Right ventricle myocardium superior (tissue), 1 donor: ENCODE results near the gene PRKRIP1. TPM values are rescaled to one million over a fixed set of nuclear protein-coding genes. Genes with fewer than 3 reads are reported as not detected.
A peak's percentile ranks its signal among the peaks of the same experiment; 100 is the strongest.

Experiments used
- ATAC-seq: fragments of 200-7000 bp; cut with Tn5 transposase; one replicate; pipeline ENCODE4 v1.9.1; 2020; ENCODE audit warnings: mild to moderate bottlenecking; ENCODE audit not compliant: poor library complexity
- DNase-seq: peaks from one replicate; pipeline ENCODE4 v3.0.0-alpha.2; 2020
- intact Hi-C: fragments of 100-400 bp; cut with DNase I; formaldehyde crosslinking; loops from one replicate; pipeline ENCODE4 v1.11.2; 2022
- total RNA-seq: library from RNA; stranded (reverse); fragmentation: NEBNext Ultra II Directional; extraction: Animal tissue kit (Norgen Biotek cat#: 25700); gene quantifications from one replicate; pipeline ENCODE4 v1.2.1, GENCODE V29; 2021
- donor health status: DM: no; HTN: yes; CAD: no; lungs with severe emphysema.

Gene PRKRIP1
- total RNA-seq, 1 donor from 2014 or later: 9.8 TPM

DNA sequence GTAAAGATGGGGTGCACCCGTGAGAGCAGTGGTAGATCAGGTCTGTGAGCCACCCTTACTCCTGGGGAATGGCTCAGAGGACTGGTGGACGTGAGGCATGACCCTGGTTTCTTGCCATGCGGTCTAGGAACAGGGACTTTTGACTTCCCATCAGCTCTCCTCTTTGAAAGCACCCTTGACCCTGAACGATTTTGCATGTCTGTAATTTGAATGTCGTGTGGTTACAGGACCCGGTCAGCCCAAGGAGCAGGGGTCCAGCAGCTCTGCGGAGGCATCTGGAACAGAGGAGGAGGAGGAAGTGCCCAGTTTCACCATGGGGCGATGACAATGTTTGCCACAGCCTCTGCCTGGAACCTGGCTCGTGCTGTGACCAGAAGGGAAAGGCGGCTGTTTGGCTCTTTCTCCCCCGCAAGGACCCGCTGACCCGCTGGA, 28.6 kb downstream of the PRKRIP1 start:
- ATAC-seq (no peak), DNase-seq (peak; percentile 43)
- intact Hi-C loops: no loop called here

DNA sequence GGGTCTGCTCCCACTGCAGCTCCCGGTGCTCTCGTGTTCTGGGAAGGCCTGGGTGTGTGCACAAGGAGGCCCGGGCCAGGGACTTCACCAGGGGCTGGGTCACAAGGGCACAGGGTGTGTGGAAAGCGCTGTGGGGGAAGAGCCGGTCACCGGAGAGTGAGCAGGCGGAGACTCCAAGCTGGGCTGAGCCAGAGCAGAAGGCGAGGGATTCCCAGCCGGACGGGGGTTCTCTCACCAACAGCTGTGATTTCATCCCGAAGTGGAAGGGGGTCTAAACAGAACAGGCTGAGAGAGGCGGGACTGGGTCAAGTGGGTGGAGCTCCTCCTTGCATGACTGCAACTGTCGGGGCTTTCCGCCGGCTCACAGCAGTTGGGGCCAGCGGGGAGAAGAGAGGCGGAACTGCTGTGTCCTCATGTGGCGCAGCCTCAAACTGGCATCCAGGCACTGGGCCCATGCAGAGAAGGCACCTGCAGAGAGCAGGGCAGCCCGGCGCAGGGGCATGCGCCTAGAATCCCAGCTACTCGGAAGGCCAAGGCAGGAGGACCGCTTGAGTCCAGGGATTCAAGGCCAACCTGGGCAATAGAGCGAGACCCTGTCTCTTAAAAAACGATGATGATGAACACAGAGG, 29.6 kb downstream of the PRKRIP1 start:
- intact Hi-C loops: no loop called here
- DNase-seq (peak; percentile 72), ATAC-seq (peak; percentile 55)

DNA sequence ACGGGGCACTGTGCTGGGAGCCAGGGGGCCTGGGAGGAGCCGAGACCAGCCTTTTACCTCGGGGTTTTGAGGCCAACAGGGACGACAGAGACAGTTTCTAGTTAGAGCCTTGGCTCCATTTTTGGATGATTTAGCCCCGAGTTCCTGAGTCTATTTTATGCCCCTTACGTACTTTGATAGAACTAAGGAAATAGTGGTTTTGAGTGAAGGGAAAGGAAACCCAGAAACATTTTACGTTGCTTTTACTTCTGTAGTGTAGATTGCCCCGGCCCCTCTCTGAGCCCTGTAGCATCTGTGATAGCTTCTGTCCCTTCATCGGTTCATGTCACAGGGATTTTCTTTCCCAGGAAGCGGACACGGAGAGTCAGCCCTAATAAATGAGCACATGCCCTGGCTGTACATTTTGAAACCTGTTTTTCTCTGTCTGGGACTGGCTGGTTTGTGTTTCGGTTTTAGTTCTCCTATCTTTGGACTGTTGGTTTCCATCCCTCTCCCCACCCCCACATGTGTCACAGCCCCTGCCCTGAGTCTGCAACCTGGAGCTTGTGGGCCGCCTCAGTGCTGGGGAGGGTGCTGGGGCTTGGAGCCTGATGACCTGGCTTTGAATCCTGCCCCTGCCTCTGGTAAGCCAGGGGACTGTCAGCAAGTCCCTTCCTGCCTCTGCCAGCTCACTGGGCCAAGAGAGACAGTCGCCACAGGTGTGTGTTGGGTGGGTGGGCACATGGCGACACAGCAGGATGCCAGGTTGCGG, 30.3 kb downstream of the PRKRIP1 start:
- peak; percentile 51 for DNase-seq
- intact Hi-C loops: no loop called here
- peak; percentile 37 for ATAC-seq

DNA sequence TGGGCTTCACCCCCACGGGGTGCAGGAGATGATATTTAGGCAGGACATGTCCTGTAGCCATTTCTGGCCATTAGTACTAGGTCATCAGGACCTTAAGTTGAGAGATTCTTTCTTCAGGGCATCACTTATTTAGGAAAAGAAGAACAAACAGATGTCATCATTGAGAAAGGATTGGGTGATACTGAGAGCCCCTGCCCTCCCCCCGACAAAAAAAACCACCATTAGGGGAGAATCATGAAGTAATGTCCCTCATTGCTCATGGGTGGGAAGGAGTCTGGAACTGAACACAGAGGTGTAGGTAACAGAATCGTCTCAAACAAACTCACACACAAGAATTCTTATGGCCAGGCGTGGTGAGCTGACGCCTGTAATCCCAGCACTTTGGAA, 30.8 kb downstream of the PRKRIP1 start:
- no peak for ATAC-seq
- intact Hi-C loops: no loop called here

DNA sequence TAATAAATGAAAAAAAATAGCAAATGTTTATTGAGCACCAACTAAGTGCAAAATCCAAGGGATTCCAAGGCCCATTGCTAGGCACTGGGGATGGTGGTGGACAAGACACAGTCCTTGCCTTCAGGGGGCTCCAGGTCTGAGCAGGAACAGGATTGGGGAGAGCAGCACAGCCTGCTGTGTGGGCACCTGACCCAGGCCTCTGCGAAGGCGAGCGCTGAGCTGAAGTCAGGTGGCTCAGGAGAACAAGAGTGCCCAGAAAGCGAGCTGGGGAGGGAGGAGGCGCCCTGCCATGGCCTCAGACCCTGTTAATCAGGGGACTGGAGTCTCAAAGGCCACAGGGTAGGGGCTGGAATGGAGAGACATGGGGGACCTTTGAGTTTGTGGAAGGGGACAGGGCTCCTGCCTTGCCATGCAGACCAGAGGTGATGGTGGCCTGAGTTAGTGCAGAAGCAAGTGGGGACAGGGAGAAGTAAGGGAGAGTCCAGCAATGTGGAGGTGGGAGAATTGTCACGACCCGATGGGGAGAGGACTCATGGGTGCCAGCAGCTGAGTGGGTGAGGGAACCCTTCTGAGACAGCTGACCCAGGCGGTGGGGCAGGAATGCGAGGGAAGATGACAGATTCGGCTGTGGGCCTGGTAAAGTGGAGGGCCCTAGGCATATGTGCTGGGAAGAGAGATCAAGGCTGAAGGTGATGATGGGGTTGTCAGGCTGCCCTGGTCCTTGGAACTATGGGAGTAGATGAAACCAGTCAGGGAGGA, 33.2 kb downstream of the PRKRIP1 start:
- ATAC-seq (no peak), DNase-seq (peak; percentile 17)
- intact Hi-C loops: no loop called here

More for the DNA sequence above, 30.8 kb downstream of the PRKRIP1 start:
- peak; percentile 11 for DNase-seq

DNA sequence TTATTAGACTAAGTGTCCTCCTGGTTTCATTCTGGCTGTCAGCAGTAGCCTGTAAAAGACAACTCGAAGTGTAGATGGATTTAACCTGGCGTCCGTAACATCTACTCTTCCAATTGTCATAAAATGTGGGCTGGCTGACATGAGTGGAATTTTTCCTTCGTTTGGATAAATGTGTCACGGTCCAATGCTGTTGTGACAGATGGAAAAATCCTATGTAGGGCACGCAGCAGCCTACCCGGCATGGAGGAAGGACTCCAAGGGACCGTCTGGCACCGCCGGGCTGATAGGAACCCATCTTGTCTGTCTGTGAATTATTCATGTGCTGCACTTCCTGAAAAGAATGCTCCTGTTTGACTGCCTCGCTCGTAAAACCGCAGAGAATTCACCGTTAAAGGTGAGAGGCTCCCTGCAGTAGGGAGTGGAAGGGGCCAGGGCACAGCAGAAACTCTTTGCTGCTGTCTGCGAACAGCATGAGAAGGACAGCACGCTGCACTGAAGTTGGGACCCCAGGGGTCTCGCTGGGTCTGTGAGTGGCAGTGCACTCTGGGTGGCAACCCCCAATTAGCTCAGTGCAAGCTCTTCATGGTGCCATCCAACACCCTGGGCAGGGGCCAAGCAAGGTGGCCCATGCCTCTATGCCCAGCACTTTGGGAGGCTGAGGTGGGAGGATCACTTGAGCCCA, 35.6 kb downstream of the PRKRIP1 start:
- ATAC-seq: no peak
- intact Hi-C loops: no loop called here

DNA sequence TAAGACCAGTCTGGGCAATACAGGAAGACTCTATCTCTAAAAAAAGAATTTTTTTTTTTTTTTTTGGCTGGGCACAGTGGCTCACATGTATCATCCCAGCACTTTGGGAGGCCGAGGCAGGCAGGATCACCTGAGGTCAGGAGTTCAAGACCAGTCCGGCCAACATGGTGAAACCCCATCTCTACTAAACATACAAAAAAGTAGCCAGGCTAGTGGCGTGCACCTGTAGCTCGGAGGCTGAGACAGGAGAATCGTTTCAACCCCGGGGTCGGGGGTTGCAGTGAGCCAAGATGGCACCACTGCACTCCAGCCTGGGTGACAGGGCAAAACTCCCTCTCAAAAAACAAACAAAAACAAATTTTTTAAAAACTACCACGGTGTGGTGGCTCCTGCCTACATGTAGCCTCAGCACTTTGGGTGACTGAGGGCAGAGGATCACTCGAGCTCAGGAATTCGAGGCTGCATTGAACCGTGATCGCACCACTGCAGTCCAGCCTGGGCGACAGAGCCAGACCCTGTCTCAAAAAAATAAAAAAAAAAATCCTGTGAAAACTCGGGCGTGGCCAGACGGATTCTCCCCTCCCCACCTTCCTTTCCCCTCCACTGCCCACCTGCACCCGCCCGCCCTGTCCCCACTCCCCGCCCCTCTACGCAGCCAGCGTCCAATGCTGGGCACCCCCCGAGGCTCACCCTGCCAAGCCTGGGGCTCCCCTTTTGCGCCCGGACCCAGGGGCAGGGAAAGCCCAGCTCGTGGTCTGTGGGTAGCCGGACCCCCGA, 36.5 kb downstream of the PRKRIP1 start:
- ATAC-seq (peak; percentile 11), DNase-seq (no peak)
- intact Hi-C loops: no loop called here

More for the DNA sequence above, 35.6 kb downstream of the PRKRIP1 start:
- DNase-seq: no peak

DNA sequence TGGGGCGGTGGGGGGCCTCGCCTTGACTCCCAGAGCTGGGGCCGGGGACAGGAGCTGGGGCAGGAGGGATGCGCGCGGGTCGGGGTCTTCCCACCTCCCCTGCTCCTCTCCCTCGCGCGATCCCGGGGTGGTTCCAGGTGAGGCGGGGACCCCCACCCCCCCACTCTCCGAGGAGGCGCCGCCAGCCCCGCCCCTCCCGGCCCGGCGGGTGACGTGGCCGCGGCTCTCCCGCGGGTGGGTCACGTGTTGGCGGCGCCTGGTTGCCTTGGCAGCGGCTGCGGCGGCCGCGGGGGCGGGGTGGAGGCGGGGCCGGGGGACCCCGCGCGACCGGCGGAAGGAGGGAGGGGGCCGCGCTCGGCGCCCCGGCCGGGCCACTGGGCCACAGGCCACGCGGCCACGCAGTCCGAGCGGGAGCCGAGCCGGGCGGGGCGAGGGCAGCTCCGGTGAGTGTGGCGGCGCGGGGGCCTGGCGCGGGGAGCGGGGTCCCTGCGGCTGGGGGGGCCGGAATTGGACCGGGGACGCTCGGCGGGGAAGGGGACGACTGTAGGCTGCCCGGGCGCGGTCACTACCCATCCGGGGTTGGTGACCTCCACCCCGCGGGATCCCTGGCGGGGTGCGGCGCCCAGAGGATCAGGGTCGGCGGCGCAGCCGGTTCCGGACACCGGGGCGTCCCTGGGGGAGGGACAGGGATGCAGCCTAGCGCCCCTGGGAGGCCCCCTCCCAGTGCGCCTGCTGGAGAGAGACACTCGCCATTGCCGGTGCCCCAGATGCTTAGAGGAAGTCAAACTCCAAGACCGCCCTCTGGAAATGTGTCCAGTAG, 37.3 kb downstream of the PRKRIP1 start, which contains the start of gene ORAI2:
Gene ORAI2, plus strand, starts transcription at position 357 of the 820 bp plus-strand sequence. CDS start 5,382 bp downstream, outside the sequence.
- intact Hi-C loops: no loop called here

DNA sequence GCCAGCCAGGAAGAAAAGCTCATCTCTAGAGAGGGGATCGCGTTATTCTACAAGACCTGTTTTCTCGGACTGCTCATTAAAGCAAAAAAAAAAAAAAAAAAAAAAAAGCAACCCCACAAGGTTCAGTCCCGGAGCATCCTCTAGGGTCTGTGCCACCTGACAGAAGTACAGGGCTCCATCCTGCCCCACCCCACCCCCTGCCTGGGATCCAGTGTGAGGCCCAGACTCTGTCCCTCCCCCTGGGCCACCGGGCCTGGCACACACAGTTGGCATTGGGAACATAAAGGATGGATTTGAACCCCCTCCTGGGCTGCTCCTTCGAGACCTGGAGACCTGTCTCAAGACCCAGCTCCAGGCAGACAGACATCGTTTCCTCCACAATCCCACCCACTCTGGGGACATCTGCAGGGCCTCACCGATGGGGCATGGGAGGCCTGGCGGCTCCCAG, 37.9 kb downstream of the PRKRIP1 start:
- intact Hi-C loops: no loop called here
- no peak for DNase-seq
- peak; percentile 9 for ATAC-seq

More for the DNA sequence above, 37.3 kb downstream of the PRKRIP1 start, which contains the start of gene ORAI2:
- ATAC-seq: peak; percentile 89
- peak; percentile 88 for DNase-seq

DNA sequence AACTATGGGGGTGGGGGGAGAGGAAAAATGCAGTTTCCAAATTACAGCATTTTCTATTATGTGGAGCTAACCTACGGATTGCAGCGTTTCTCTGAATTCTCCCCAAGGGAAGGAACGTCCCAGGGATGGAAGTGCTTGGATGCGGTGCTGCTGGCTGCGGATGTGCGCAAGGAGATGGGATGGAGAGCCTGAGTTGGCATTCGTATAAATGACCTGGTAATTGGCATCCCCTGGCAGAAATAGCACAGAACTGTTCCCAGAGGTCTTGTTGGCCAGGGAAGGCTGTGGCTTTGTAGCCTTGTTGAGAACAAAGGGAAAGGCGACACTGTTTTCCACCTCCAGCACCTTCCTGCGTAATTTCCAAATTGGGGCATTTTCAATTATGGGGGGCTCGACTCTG, 40.0 kb downstream of the PRKRIP1 start:
- DNase-seq: no peak
- intact Hi-C loops: no loop called here
- no peak for ATAC-seq

DNA sequence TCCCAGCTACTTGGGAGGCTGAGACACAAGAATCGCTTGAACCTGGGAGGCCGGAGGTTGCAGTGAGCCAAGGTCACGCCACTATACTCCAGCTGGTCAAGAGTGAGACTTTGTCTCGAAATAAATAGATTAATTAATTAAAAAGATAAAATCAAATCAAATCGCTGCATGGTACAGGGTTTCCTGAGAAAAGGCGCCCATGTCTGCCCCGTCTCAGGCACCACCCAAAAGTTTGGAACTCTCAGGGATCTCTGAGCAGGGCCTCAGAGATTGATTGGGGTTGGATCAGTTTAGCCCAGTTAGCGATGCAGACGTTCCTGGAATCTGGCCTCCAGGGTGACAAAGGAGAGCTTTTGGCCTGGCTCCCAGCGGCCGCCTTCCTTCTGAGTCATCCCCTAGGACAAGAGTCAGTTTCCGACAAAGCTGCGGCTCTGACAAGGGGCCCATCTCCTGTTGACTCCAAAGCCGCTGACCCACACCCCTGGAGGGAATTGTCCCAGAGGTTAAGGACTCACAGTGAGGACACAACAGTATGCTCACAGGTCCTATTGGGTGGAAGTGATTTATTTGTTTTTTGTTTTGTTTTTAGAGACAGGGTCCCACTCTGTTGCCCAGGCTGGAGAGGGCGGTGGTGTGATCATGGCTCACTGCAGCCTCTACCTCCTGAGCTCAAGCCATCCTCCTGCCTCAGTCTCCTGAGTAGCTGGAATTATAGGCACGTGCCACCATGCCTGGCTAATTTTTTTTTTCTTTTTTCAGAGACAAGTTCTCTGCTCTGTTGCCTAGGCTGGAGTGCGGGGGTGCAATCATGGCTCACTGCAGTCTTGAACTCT, 44.0 kb downstream of the PRKRIP1 start:
- ATAC-seq (peak; percentile 73), DNase-seq (peak; percentile 75)

DNA sequence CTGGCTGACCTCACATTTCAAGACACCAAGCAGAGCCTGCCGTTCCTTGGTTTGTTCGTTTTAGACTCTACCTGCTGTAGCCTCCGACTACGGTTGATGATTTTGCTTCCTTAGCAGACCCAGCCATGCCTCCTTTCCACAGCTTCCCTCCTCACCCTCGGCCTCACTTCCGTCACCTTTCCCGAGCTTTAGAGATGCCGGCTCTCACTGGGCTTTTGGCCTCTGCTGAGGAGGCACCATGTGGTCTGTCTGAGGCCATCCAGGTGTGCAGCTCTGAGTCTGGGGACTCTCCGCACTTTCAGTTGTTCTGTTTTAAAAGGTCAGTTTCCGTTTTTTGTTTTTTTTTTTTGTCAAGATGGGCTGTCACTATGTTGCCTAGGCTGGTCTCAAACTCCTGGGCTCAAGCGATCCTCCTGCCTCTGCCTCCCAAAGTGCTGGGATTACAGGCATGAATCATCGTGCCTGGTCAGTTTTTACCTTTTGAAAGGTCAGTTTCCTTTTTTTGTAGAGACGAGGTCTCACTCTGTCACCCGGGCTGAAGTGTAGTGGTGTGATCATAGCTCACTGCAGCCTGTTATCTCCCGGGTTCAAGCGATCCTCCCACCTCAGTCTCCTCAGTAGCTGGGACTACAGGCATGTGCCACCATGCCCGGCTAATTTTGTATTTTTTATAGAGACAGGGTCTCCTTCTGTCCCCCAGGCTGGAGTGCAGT, 49.0 kb downstream of the PRKRIP1 start:
- intact Hi-C loops: no loop called here
- no peak for ATAC-seq
- DNase-seq: no peak

More for the DNA sequence above, 44.0 kb downstream of the PRKRIP1 start:
- intact Hi-C loops: no loop called here

DNA sequence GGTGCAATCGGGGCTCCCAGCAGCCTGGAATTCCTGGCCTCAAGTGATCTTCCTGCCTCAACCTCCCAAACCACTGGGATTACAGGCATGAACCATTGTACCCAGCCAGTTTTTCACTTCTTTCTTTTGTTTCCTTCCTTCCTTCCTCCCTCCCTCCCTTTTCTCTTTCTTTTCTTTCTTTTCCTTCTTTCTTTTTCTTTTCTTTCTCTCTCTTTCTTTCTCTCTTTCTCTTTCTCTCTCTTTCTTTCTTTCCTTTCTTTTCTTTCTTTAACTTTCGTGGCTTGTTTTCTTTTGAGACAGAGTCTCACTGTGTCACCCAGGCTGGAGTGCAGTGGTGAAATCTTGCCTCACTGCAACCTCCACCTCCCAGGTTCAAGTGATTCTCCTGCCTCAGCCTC, 49.5 kb downstream of the PRKRIP1 start:
- no peak for ATAC-seq
- intact Hi-C loops: no loop called here

DNA sequence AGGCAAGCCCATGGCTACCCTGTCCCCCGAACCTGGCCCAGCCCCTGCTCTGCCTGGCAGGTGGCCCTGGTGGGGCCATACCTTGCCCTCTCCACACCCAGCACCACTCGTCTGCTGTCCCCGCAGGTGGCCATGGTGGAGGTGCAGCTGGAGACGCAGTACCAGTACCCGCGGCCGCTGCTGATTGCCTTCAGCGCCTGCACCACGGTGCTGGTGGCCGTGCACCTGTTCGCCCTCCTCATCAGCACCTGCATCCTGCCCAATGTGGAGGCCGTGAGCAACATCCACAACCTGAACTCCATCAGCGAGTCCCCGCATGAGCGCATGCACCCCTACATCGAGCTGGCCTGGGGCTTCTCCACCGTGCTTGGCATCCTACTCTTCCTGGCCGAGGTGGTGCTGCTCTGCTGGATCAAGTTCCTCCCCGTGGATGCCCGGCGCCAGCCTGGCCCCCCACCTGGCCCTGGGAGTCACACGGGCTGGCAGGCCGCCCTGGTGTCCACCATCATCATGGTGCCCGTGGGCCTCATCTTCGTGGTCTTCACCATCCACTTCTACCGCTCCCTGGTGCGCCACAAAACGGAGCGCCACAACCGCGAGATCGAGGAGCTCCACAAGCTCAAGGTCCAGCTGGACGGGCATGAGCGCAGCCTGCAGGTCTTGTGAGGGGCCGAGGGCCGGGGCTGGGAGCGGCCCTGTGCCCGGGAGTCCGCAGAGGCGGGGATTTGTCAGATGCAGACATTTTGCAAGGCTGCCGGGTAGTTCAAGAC, 50.4 kb downstream of the PRKRIP1 start:
- no peak for DNase-seq
- ATAC-seq: no peak
- intact Hi-C loops: no loop called here

More for the DNA sequence above, 49.5 kb downstream of the PRKRIP1 start:
- no peak for DNase-seq

DNA sequence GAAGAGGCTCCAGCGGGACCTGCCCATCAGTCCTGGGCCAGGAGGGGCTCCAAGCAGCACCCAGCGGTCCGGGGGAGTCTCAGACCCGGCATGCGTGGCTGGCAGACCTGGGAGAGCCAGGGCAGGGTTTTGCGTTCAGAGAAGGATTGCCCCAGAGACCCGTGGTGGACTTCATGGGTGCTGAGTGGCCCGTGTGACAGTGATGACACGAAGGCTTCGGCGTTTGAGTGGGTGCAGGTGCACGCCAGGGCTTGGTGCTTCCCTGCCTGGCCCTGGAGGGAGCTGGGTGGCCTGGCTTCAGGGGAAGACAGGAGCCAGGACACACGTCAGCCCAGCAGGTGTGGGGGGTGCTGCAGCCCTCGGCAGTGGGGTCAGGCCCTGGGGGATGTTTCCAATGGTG, 51.1 kb downstream of the PRKRIP1 start:
- DNase-seq (no peak), ATAC-seq (no peak)
- intact Hi-C loops: no loop called here
